Muscle layer of colon (tissue), 2 donors: ENCODE data around the gene PSMC5.
A peak's percentile ranks its signal among the peaks of the same experiment; 100 is the strongest.
"Not testable (repeated sequence)": the region's sequence is repeated elsewhere in the genome, so short reads cannot be mapped to it uniquely, and the experiment has no call there.

Source experiments
- H3K27ac ChIP-seq: one replicate; pipeline ENCODE4 v1.7.0; 2013; ENCODE audit warnings: low read depth, mild to moderate bottlenecking, low read length, moderate library complexity
- H3K27me3 ChIP-seq, 2 donors: one replicate each; pipeline ENCODE4 v1.7.0; 2013; ENCODE audit warnings: low read length in 2 of 2, mild to moderate bottlenecking in 2 of 2; ENCODE audit not compliant: insufficient read depth in 2 of 2, control insufficient read depth in 1 of 2
- H3K36me3 ChIP-seq: one replicate; pipeline ENCODE4 v1.7.0; 2013; ENCODE audit warnings: mild to moderate bottlenecking, low read length; ENCODE audit not compliant: insufficient read depth
- H3K4me1 ChIP-seq: one replicate; pipeline ENCODE4 v1.7.0; 2013; ENCODE audit warnings: mild to moderate bottlenecking, low read length; ENCODE audit not compliant: insufficient read depth
- H3K4me3 ChIP-seq, 2 donors: one replicate each; pipeline ENCODE4 v1.7.0; 2013; ENCODE audit warnings: low read length in 2 of 2, low read depth in 1 of 2, mild to moderate bottlenecking in 1 of 2, moderate library complexity in 1 of 2
- H3K9ac ChIP-seq: one replicate; pipeline ENCODE4 v1.7.0; 2013; ENCODE audit warnings: low read length
- H3K9me3 ChIP-seq: one replicate; pipeline ENCODE4 v1.7.0; 2013; ENCODE audit warnings: mild to moderate bottlenecking, low read length
- donor health status: abdominal sarcoma.
- donor health status: Adenocarcinoma of cecum.

PSMC5 gene

GRCh38 chr17:63842173-63842539, 14.9 kb downstream of the PSMC5 start:
- Histone ChIP-seq H3K9ac (peak overlapping the region; percentile 87), H3K4me3 (peak overlapping the region; percentile 82 to 90), H3K27me3 (no peaks in the 10 kb centered on the region), H3K27ac (peak overlapping the region; percentile 99), H3K9me3 (no peaks in the 10 kb centered on the region), H3K4me1 (peaks cover 53% of the 10 kb centered on the region), H3K36me3 (peaks cover 3% of the 10 kb centered on the region)

- Histone ChIP-seq H3K4me1 (peaks cover 47% of the 10 kb centered on the region), H3K9ac (peak within 1 kb of the TSS; percentile 87), H3K36me3 (no peaks in the 10 kb centered on the region), H3K9me3 (no peaks in the 10 kb centered on the region), H3K27me3 (no peaks in the 10 kb centered on the region), H3K27ac (peak within 1 kb of the TSS; percentile 99), H3K4me3 (peak within 1 kb of the TSS; percentile 82 to 90)
These were observed 15.5 kb downstream of the PSMC5 start, which contains the start of gene SMARCD2 for GRCh38 chr17:63842540-63843386. SMARCD2 (minus strand) TSS chr17:63842685; CDS start chr17:63842674, 11 bp downstream.

- H3K36me3 ChIP-seq, H3K27me3 ChIP-seq, H3K9me3 ChIP-seq: not testable (repeated sequence)
- Histone ChIP-seq H3K4me3 (peak overlapping the region; percentile 11 to 63), H3K27ac (peak overlapping the region; percentile 71), H3K9ac (peak overlapping the region; percentile 43), H3K4me1 (peaks cover 40% of the 10 kb centered on the region)
These were observed 16.2 kb downstream of the PSMC5 start for GRCh38 chr17:63843387-63843888.

GRCh38 chr17:63843910-63844677, 16.9 kb downstream of the PSMC5 start:
- Histone ChIP-seq H3K4me1 (peaks cover 34% of the 10 kb centered on the region), H3K4me3 (peak overlapping the region in 1 of 2 donors; percentile 63), H3K9me3 (no peaks in the 10 kb centered on the region), H3K36me3 (no peaks in the 10 kb centered on the region), H3K27me3 (no peaks in the 10 kb centered on the region), H3K9ac (no peak overlapping the region), H3K27ac (peak overlapping the region; percentile 71)

- no peak overlapping the region for H3K9ac ChIP-seq
- H3K4me3 ChIP-seq, result no peak overlapping the region
- no peaks in the 10 kb centered on the region for H3K9me3 ChIP-seq
- H3K27me3 ChIP-seq, result no peaks in the 10 kb centered on the region
- H3K4me1 ChIP-seq, result peaks cover 20% of the 10 kb centered on the region
- no peak overlapping the region for H3K27ac ChIP-seq
- no peaks in the 10 kb centered on the region for H3K36me3 ChIP-seq
These were observed 18.3 kb downstream of the PSMC5 start for GRCh38 chr17:63845509-63845908.

GRCh38 chr17:63847525-63848249, 20.5 kb downstream of the PSMC5 start:
- H3K27me3 ChIP-seq, result no peaks in the 10 kb centered on the region
- no peak overlapping the region for H3K27ac ChIP-seq
- no peak overlapping the region for H3K4me3 ChIP-seq
- H3K4me1 ChIP-seq, result peaks cover 10% of the 10 kb centered on the region
- no peaks in the 10 kb centered on the region for H3K36me3 ChIP-seq
- no peak overlapping the region for H3K9ac ChIP-seq
- H3K9me3 ChIP-seq, result no peaks in the 10 kb centered on the region

GRCh38 chr17:63848834-63849689, 21.8 kb downstream of the PSMC5 start:
- Histone ChIP-seq H3K36me3 (no peaks in the 10 kb centered on the region), H3K27ac (peak overlapping the region; percentile 67), H3K9me3 (no peaks in the 10 kb centered on the region), H3K27me3 (no peaks in the 10 kb centered on the region), H3K4me1 (peaks cover 5% of the 10 kb centered on the region), H3K4me3 (peak overlapping the region; percentile 44 to 65), H3K9ac (no peak overlapping the region)

GRCh38 chr17:63850401-63850800, 23.2 kb downstream of the PSMC5 start:
- no peaks in the 10 kb centered on the region for H3K27me3 ChIP-seq
- H3K36me3 ChIP-seq, result no peaks in the 10 kb centered on the region

GRCh38 chr17:63853260-63853659, 26.0 kb downstream of the PSMC5 start:
- Histone ChIP-seq H3K4me1 (no peaks in the 10 kb centered on the region), H3K9me3 (no peaks in the 10 kb centered on the region), H3K4me3 (no peak overlapping the region), H3K36me3 (no peaks in the 10 kb centered on the region), H3K27ac (no peak overlapping the region), H3K9ac (no peak overlapping the region), H3K27me3 (no peaks in the 10 kb centered on the region)

More at GRCh38 chr17:63850401-63850800, 23.2 kb downstream of the PSMC5 start:
- no peaks in the 10 kb centered on the region for H3K9me3 ChIP-seq
- no peaks in the 10 kb centered on the region for H3K4me1 ChIP-seq
- H3K9ac ChIP-seq, result no peak overlapping the region
- H3K4me3 ChIP-seq, result no peak overlapping the region
- H3K27ac ChIP-seq, result no peak overlapping the region

GRCh38 chr17:63854709-63855108, 27.5 kb downstream of the PSMC5 start:
- Histone ChIP-seq H3K4me3 (no peak overlapping the region), H3K9ac (no peak overlapping the region), H3K9me3 (no peaks in the 10 kb centered on the region), H3K4me1 (no peaks in the 10 kb centered on the region), H3K36me3 (no peaks in the 10 kb centered on the region), H3K27ac (no peak overlapping the region), H3K27me3 (no peaks in the 10 kb centered on the region)
